GM23338 (cell line): Measurements from ENCODE around the gene PLIN5.

Experiments
- CREB1 ChIP-seq: fragments of 250-450 bp; sonication (Bioruptor Pico); IDR thresholded peaks from 2 replicates; pipeline ENCODE4 v1.5.0; 2020; ENCODE audit warnings: low read depth, mild to moderate bottlenecking, moderate library complexity
- EZH2 ChIP-seq: fragments of 200-600 bp; sonication (generic); IDR thresholded peaks from one replicate; pipeline ENCODE4 v1.8.0; 2017; ENCODE audit warnings: antibody characterized with exemption, mild to moderate bottlenecking, low read depth; ENCODE audit not compliant: unreplicated experiment
- EZH2phosphoT487 ChIP-seq: fragments of 200-600 bp; sonication (generic); IDR thresholded peaks from one replicate; pipeline ENCODE4 v1.8.1; 2018; ENCODE audit warnings: antibody characterized with exemption; ENCODE audit not compliant: unreplicated experiment
- JUNB ChIP-seq: IDR thresholded peaks from one replicate; pipeline ENCODE4 v1.6.1; 2016; ENCODE audit warnings: antibody characterized with exemption; ENCODE audit not compliant: unreplicated experiment
- POLR2AphosphoS5 ChIP-seq: IDR thresholded peaks from 2 replicates; pipeline ENCODE4 v1.6.1; 2016; ENCODE audit warnings: antibody characterized with exemption, low read depth
- STAT1 ChIP-seq: IDR thresholded peaks from one replicate; pipeline ENCODE4 v1.6.1; 2016; ENCODE audit warnings: antibody characterized with exemption; ENCODE audit not compliant: unreplicated experiment
- ZNF114 ChIP-seq: fragments of 250-450 bp; sonication (Bioruptor Pico); IDR thresholded peaks from 2 replicates; pipeline ENCODE4 v1.5.0; 2020; ENCODE audit warnings: mild to moderate bottlenecking, moderate library complexity
- ZNF331 ChIP-seq: fragments of 250-450 bp; sonication (Bioruptor Pico); IDR thresholded peaks from 2 replicates; pipeline ENCODE4 v1.5.0; 2020; ENCODE audit warnings: low read depth, mild to moderate bottlenecking, moderate library complexity
- TF ChIP-seq, protein P1 (sequence below), 2 experiments: fragments of 200-600 bp in 1 of 2; sonication (generic) in 1 of 2; conservative IDR thresholded peaks; 2 replicates each; pipeline versions ENCODE4 v1.5.1 to v1.6.1; 2016 to 2017; ENCODE audit warnings: antibody characterized with exemption in 2 of 2, low read depth in 2 of 2, mild to moderate bottlenecking in 2 of 2, moderate library complexity in 1 of 2
- TF ChIP-seq, protein P2 (sequence below): IDR thresholded peaks from one replicate; pipeline ENCODE4 v1.6.1; 2018; ENCODE audit warnings: antibody characterized with exemption; ENCODE audit not compliant: unreplicated experiment
- TF ChIP-seq, protein P3 (sequence below): IDR thresholded peaks from 2 replicates; pipeline ENCODE4 v1.6.1; 2016; ENCODE audit warnings: antibody characterized with exemption
- TF ChIP-seq, protein P4 (sequence below): fragments of 250-450 bp; sonication (Bioruptor Pico); IDR thresholded peaks from 2 replicates; pipeline ENCODE4 v1.5.0; 2020; ENCODE audit warnings: mild to moderate bottlenecking, moderate library complexity

DNA sequence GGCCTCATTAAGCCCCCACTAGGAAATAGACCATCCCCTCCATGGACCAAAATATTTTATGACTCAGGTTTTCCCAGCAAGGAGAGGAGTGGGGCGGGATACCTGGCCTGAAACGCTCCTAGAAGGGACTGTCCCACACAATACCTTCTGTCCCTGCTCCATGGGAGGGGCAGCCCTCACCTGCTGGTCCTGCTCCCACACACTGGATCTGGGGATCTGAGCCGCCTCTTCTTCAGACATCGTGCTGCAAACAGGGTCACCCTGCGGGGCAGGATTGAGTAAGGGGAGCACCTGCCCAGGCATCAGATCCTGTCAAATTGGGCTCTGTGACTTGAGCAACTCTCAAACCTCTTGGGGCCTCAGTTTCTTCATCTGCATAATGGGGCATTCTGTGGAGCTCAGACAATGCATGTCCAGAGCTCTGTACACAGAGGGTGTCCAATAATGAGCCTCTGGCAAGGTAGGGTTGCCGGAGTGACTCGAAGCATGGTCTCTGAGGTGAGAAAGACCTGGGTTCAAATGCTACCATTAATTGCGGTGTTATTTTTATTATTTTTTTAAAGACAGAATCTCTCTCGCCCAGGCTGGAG lies 1.1 kb downstream of the PLIN5 start:
- TF ChIP-seq EZH2 (no peak), CREB1 (CRISPR knock-in tag) (no peak), POLR2AphosphoS5 (no peak), EZH2phosphoT487 (no peak), ZNF331 (no peak), JUNB (no peak), STAT1 (no peak), ZNF114 (CRISPR knock-in tag) (no peak)
- TF ChIP-seq, protein P1, sequence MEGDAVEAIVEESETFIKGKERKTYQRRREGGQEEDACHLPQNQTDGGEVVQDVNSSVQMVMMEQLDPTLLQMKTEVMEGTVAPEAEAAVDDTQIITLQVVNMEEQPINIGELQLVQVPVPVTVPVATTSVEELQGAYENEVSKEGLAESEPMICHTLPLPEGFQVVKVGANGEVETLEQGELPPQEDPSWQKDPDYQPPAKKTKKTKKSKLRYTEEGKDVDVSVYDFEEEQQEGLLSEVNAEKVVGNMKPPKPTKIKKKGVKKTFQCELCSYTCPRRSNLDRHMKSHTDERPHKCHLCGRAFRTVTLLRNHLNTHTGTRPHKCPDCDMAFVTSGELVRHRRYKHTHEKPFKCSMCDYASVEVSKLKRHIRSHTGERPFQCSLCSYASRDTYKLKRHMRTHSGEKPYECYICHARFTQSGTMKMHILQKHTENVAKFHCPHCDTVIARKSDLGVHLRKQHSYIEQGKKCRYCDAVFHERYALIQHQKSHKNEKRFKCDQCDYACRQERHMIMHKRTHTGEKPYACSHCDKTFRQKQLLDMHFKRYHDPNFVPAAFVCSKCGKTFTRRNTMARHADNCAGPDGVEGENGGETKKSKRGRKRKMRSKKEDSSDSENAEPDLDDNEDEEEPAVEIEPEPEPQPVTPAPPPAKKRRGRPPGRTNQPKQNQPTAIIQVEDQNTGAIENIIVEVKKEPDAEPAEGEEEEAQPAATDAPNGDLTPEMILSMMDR (conservative IDR thresholded peaks at IDR 0.05; ENCODE audit: low read depth in 2 of 2): no peak
- TF ChIP-seq, protein P2, sequence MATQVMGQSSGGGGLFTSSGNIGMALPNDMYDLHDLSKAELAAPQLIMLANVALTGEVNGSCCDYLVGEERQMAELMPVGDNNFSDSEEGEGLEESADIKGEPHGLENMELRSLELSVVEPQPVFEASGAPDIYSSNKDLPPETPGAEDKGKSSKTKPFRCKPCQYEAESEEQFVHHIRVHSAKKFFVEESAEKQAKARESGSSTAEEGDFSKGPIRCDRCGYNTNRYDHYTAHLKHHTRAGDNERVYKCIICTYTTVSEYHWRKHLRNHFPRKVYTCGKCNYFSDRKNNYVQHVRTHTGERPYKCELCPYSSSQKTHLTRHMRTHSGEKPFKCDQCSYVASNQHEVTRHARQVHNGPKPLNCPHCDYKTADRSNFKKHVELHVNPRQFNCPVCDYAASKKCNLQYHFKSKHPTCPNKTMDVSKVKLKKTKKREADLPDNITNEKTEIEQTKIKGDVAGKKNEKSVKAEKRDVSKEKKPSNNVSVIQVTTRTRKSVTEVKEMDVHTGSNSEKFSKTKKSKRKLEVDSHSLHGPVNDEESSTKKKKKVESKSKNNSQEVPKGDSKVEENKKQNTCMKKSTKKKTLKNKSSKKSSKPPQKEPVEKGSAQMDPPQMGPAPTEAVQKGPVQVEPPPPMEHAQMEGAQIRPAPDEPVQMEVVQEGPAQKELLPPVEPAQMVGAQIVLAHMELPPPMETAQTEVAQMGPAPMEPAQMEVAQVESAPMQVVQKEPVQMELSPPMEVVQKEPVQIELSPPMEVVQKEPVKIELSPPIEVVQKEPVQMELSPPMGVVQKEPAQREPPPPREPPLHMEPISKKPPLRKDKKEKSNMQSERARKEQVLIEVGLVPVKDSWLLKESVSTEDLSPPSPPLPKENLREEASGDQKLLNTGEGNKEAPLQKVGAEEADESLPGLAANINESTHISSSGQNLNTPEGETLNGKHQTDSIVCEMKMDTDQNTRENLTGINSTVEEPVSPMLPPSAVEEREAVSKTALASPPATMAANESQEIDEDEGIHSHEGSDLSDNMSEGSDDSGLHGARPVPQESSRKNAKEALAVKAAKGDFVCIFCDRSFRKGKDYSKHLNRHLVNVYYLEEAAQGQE: no peak
- TF ChIP-seq, protein P3, sequence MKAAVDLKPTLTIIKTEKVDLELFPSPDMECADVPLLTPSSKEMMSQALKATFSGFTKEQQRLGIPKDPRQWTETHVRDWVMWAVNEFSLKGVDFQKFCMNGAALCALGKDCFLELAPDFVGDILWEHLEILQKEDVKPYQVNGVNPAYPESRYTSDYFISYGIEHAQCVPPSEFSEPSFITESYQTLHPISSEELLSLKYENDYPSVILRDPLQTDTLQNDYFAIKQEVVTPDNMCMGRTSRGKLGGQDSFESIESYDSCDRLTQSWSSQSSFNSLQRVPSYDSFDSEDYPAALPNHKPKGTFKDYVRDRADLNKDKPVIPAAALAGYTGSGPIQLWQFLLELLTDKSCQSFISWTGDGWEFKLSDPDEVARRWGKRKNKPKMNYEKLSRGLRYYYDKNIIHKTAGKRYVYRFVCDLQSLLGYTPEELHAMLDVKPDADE: no peak
- TF ChIP-seq, protein P4, sequence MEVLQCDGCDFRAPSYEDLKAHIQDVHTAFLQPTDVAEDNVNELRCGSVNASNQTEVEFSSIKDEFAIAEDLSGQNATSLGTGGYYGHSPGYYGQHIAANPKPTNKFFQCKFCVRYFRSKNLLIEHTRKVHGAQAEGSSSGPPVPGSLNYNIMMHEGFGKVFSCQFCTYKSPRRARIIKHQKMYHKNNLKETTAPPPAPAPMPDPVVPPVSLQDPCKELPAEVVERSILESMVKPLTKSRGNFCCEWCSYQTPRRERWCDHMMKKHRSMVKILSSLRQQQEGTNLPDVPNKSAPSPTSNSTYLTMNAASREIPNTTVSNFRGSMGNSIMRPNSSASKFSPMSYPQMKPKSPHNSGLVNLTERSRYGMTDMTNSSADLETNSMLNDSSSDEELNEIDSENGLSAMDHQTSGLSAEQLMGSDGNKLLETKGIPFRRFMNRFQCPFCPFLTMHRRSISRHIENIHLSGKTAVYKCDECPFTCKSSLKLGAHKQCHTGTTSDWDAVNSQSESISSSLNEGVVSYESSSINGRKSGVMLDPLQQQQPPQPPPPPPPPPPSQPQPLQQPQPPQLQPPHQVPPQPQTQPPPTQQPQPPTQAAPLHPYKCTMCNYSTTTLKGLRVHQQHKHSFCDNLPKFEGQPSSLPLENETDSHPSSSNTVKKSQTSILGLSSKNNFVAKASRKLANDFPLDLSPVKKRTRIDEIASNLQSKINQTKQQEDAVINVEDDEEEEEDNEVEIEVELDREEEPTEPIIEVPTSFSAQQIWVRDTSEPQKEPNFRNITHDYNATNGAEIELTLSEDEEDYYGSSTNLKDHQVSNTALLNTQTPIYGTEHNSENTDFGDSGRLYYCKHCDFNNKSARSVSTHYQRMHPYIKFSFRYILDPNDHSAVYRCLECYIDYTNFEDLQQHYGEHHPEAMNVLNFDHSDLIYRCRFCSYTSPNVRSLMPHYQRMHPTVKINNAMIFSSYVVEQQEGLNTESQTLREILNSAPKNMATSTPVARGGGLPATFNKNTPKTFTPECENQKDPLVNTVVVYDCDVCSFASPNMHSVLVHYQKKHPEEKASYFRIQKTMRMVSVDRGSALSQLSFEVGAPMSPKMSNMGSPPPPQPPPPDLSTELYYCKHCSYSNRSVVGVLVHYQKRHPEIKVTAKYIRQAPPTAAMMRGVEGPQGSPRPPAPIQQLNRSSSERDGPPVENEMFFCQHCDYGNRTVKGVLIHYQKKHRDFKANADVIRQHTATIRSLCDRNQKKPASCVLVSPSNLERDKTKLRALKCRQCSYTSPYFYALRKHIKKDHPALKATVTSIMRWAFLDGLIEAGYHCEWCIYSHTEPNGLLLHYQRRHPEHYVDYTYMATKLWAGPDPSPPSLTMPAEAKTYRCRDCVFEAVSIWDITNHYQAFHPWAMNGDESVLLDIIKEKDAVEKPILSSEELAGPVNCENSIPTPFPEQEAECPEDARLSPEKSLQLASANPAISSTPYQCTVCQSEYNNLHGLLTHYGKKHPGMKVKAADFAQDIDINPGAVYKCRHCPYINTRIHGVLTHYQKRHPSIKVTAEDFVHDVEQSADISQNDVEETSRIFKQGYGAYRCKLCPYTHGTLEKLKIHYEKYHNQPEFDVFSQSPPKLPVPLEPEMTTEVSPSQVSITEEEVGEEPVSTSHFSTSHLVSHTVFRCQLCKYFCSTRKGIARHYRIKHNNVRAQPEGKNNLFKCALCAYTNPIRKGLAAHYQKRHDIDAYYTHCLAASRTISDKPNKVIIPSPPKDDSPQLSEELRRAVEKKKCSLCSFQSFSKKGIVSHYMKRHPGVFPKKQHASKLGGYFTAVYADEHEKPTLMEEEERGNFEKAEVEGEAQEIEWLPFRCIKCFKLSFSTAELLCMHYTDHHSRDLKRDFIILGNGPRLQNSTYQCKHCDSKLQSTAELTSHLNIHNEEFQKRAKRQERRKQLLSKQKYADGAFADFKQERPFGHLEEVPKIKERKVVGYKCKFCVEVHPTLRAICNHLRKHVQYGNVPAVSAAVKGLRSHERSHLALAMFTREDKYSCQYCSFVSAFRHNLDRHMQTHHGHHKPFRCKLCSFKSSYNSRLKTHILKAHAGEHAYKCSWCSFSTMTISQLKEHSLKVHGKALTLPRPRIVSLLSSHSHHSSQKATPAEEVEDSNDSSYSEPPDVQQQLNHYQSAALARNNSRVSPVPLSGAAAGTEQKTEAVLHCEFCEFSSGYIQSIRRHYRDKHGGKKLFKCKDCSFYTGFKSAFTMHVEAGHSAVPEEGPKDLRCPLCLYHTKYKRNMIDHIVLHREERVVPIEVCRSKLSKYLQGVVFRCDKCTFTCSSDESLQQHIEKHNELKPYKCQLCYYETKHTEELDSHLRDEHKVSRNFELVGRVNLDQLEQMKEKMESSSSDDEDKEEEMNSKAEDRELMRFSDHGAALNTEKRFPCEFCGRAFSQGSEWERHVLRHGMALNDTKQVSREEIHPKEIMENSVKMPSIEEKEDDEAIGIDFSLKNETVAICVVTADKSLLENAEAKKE (CRISPR knock-in tag): no peak
